HepG2 (cell line): ENCODE data around the gene ADPRS. TPM values are rescaled to one million over a fixed set of nuclear protein-coding genes. Genes with fewer than 3 reads are reported as not detected.

Experiments used
- FOXA3 ChIP-seq: IDR thresholded peaks from 2 replicates; pipeline ENCODE4 v1.6.1; 2016; ENCODE audit warnings: missing genetic modification reagents, missing compliant biosample characterization
- KDM4B ChIP-seq: sonication (generic); formaldehyde crosslinking; IDR thresholded peaks from 2 replicates; pipeline ENCODE4 v1.4.0; 2020; ENCODE audit warnings: missing genetic modification reagents
- NFE2L2 ChIP-seq: fragments of 150-350 bp; IDR thresholded peaks from 2 replicates; pipeline ENCODE4 v1.6.1; 2014; ENCODE audit warnings: low read length
- POGZ ChIP-seq: sonication (generic); formaldehyde crosslinking; IDR thresholded peaks from 2 replicates; pipeline ENCODE4 v1.4.0; 2020; ENCODE audit warnings: mild to moderate bottlenecking, missing genetic modification reagents
- TIGD3 ChIP-seq: sonication (generic); formaldehyde crosslinking; IDR thresholded peaks from 2 replicates; pipeline ENCODE4 v1.5.1; 2020; ENCODE audit warnings: mild to moderate bottlenecking, missing genetic modification reagents, borderline replicate concordance
- ZC3H13 ChIP-seq: sonication (generic); formaldehyde crosslinking; IDR thresholded peaks from 2 replicates; pipeline ENCODE4 v1.8.1; 2023; ENCODE audit warnings: mild to moderate bottlenecking, missing genetic modification reagents, moderate library complexity
- ZNF136 ChIP-seq: sonication (generic); formaldehyde crosslinking; IDR thresholded peaks from 2 replicates; pipeline ENCODE4 v1.8.1; 2022; ENCODE audit warnings: low read depth, mild to moderate bottlenecking, moderate library complexity, missing genetic modification reagents
- ZNF143 ChIP-seq: sonication (generic); formaldehyde crosslinking; IDR thresholded peaks from 2 replicates; pipeline ENCODE4 v1.4.0; 2020; ENCODE audit warnings: missing genetic modification reagents
- ZNF318 ChIP-seq: sonication (generic); formaldehyde crosslinking; IDR thresholded peaks from 2 replicates; pipeline ENCODE4 v1.4.0; 2020; ENCODE audit warnings: mild to moderate bottlenecking, missing genetic modification reagents
- ZNF550 ChIP-seq: sonication (generic); formaldehyde crosslinking; IDR thresholded peaks from 2 replicates; pipeline ENCODE4 v1.4.0; 2020; ENCODE audit warnings: mild to moderate bottlenecking, missing genetic modification reagents, borderline replicate concordance
- ZNF580 ChIP-seq: IDR thresholded peaks from 2 replicates; pipeline ENCODE4 v1.6.1; 2016; ENCODE audit warnings: low read depth, borderline replicate concordance
- ZNF687 ChIP-seq: sonication (generic); formaldehyde crosslinking; IDR thresholded peaks from 2 replicates; pipeline ENCODE4 v1.5.1; 2020; ENCODE audit warnings: mild to moderate bottlenecking, missing genetic modification reagents, moderate library complexity
- ZNF782 ChIP-seq: sonication (generic); formaldehyde crosslinking; IDR thresholded peaks from 2 replicates; pipeline ENCODE4 v1.4.0; 2020; ENCODE audit warnings: missing genetic modification reagents, mild to moderate bottlenecking, borderline replicate concordance
- polyA plus RNA-seq, 8 experiments: library from polyadenylated mRNA; depleted of rRNA in 3 of 8; stranded (reverse) in 7 of 8; unstranded in 1 of 8; fragments of >200 nt; fragmentation: Illumina TruSeq in 4 of 8; extraction: Trizol in 4 of 8; gene quantifications; 2 replicates each; pipeline versions ENCODE4 v1.2.1 to v1.2.3, GENCODE V29; 2011 to 2016; ENCODE audit warnings: low read depth in 4 of 8, missing spikeins in 1 of 8, mixed read lengths in 1 of 8; ENCODE audit not compliant: insufficient read depth in 1 of 8
- total RNA-seq, 5 experiments: library from RNA; depleted of rRNA; stranded (reverse); fragments of >200 nt; fragmentation: Illumina TruSeq; extraction: Trizol; gene quantifications; 2 replicates each; pipeline ENCODE4 v1.2.3, GENCODE V29; 2016; ENCODE audit warnings: low read depth in 1 of 5

Gene ADPRS
- total and polyA plus RNA-seq, 2 of the 13 experiments (the other 11 are each of a cell fraction or from before 2014, with no cell fraction given) = 30.6 to 36.4 TPM

GRCh38 chr1:36088577-36089392, at the start of gene ADPRS (continued):
- TF ChIP-seq ZNF580 (CRISPR knock-in tag) (peak; percentile 85), ZNF687 (CRISPR knock-in tag) (peak; percentile 91), KDM4B (peak; percentile 13; the same call in 1 of the 2 replicates), ZNF550 (peak; percentile 96; the same call in 1 of the 2 replicates), FOXA3 (peak; percentile 73), POGZ (peak; percentile 95), ZC3H13 (CRISPR knock-in tag) (peak; percentile 81; the same call in 1 of the 2 replicates), ZNF318 (0 out of 2 replicates have a peak, but pooled peaks have one; percentile 4), ZNF136 (CRISPR knock-in tag) (no peak), ZNF143 (CRISPR knock-in tag) (peak; percentile 83), NFE2L2 (no peak), TIGD3 (no peak; the same call in 1 of the 2 replicates), ZNF782 (CRISPR knock-in tag) (no peak)
